ENCODE measurements around the gene ITGAE.

The ITGAE gene

DNA sequence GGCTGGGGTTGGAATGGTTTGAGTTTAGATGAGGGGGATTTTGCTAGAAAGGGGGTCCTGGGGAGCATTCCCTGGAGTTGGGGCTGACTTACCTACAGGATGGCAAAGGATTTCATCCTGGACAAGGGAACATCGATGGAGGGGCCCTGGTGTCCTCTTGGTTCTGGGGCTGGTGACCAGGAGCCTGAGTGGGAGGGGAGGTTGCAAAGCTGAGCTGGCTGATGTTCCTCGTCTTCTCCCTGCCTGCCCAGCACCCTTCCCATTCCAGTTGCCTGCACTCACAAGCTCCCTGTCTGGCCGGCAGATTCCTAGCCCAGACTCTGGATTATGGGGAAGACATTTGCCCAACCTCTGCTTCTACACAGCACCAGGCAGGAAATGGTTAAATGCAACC, 37.2 kb downstream of the ITGAE start:
- Histone ChIP-seq H3K4me1 (ENCODE audit: control insufficient read depth in 2 of 2, insufficient read depth in 2 of 2, low read length in 2 of 2) (peaks cover 0 to 2% of the 10 kb centered on the region in 2 donors), H3K27ac (ENCODE audit: low read depth in 2 of 2, low read length in 2 of 2) (peak overlapping the region in 1 of 2 donors; percentile 32), H3K36me3 (ENCODE audit: control insufficient read depth in 2 of 2, insufficient read depth in 2 of 2, low read length in 2 of 2) (no peaks in the 10 kb centered on the region), H3K4me3 (ENCODE audit: low read length in 2 of 2) (peak overlapping the region in 1 of 2 donors; percentile 15), H3K9me3 (ENCODE audit: control insufficient read depth in 2 of 2, low read length in 2 of 2) (peaks cover 0 to 4% of the 10 kb centered on the region in 2 donors), H3K27me3 (ENCODE audit: control insufficient read depth in 2 of 2, insufficient read depth in 2 of 2, low read length in 2 of 2) (no peaks in the 10 kb centered on the region), H3K9ac (ENCODE audit: low read depth in 1 of 2, low read length in 2 of 2) (peak overlapping the region in 1 of 2 donors; percentile 12)

GRCh38 chr17:3762922-3763776, 37.8 kb downstream of the ITGAE start:
- Histone ChIP-seq H3K36me3 (ENCODE audit: control insufficient read depth in 2 of 2, insufficient read depth in 2 of 2, low read length in 2 of 2) (no peaks in the 10 kb centered on the region), H3K9me3 (ENCODE audit: control insufficient read depth in 2 of 2, low read length in 2 of 2) (peaks cover 0 to 4% of the 10 kb centered on the region in 2 donors), H3K4me3 (ENCODE audit: low read length in 2 of 2) (peak overlapping the region in 1 of 2 donors; percentile 15), H3K4me1 (ENCODE audit: control insufficient read depth in 2 of 2, insufficient read depth in 2 of 2, low read length in 2 of 2) (peaks cover 0 to 2% of the 10 kb centered on the region in 2 donors), H3K9ac (ENCODE audit: low read depth in 1 of 2, low read length in 2 of 2) (peak overlapping the region in 1 of 2 donors; percentile 12), H3K27ac (ENCODE audit: low read depth in 2 of 2, low read length in 2 of 2) (peak overlapping the region in 1 of 2 donors; percentile 32), H3K27me3 (ENCODE audit: control insufficient read depth in 2 of 2, insufficient read depth in 2 of 2, low read length in 2 of 2) (no peaks in the 10 kb centered on the region)

GRCh38 chr17:3761918-3762380, 39.0 kb downstream of the ITGAE start:
- Histone ChIP-seq H3K9ac (ENCODE audit: low read depth in 1 of 2, low read length in 2 of 2) (no peak overlapping the region), H3K4me3 (ENCODE audit: low read length in 2 of 2) (no peak overlapping the region), H3K4me1 (ENCODE audit: control insufficient read depth in 2 of 2, insufficient read depth in 2 of 2, low read length in 2 of 2) (peaks cover 0 to 2% of the 10 kb centered on the region in 2 donors), H3K9me3 (ENCODE audit: control insufficient read depth in 2 of 2, low read length in 2 of 2) (peaks cover 0 to 4% of the 10 kb centered on the region in 2 donors), H3K27ac (ENCODE audit: low read depth in 2 of 2, low read length in 2 of 2) (no peak overlapping the region), H3K27me3 (ENCODE audit: control insufficient read depth in 2 of 2, insufficient read depth in 2 of 2, low read length in 2 of 2) (no peaks in the 10 kb centered on the region), H3K36me3 (ENCODE audit: control insufficient read depth in 2 of 2, insufficient read depth in 2 of 2, low read length in 2 of 2) (no peaks in the 10 kb centered on the region)

GRCh38 chr17:3761036-3761917, 39.7 kb downstream of the ITGAE start:
- no peaks in the 10 kb centered on the region for H3K36me3 ChIP-seq (ENCODE audit: control insufficient read depth in 2 of 2, insufficient read depth in 2 of 2, low read length in 2 of 2)
- H3K4me3 ChIP-seq (ENCODE audit: low read length in 2 of 2) = no peak overlapping the region
- H3K9ac ChIP-seq (ENCODE audit: low read depth in 1 of 2, low read length in 2 of 2) = no peak overlapping the region
- peaks cover 0 to 4% of the 10 kb centered on the region in 2 donors for H3K9me3 ChIP-seq (ENCODE audit: control insufficient read depth in 2 of 2, low read length in 2 of 2)
- H3K27ac ChIP-seq (ENCODE audit: low read depth in 2 of 2, low read length in 2 of 2) = no peak overlapping the region
- H3K27me3 ChIP-seq (ENCODE audit: control insufficient read depth in 2 of 2, insufficient read depth in 2 of 2, low read length in 2 of 2) = no peaks in the 10 kb centered on the region
- H3K4me1 ChIP-seq (ENCODE audit: control insufficient read depth in 2 of 2, insufficient read depth in 2 of 2, low read length in 2 of 2) = peaks cover 0 to 2% of the 10 kb centered on the region in 2 donors

DNA sequence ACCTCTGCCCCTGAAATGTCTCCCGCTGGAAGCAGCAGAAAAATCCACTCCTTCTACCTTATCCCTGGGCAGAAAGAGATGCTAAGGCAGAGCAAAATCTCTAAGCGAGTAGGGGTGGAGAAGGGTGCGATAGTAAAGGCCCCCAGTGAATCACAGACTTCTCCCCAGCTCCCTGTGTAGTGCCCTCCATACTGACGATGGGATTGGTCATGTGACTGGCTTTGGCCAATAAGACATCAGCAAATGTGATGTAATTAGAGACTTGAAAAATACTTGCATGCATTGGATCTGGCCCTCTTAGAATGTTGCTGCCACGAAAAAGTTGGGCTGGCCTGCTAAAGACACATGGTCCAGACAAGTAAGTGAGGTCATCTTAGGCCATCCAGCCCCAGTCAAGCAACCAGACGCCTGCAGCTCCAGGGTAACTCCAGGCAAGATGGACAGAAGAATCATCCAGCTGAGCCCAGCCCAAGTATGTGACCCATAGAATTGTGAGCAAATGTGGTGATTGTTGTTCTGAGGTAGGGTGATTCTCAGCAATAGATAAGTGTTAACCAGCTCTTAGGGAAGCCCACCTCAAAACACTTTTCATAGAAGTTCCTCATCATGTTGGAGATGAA, 41.3 kb downstream of the ITGAE start:
- peaks cover 0 to 4% of the 10 kb centered on the region in 2 donors for H3K9me3 ChIP-seq (ENCODE audit: control insufficient read depth in 2 of 2, low read length in 2 of 2)
- no peaks in the 10 kb centered on the region for H3K36me3 ChIP-seq (ENCODE audit: control insufficient read depth in 2 of 2, insufficient read depth in 2 of 2, low read length in 2 of 2)
- no peak overlapping the region for H3K4me3 ChIP-seq (ENCODE audit: low read length in 2 of 2)
- H3K4me1 ChIP-seq (ENCODE audit: control insufficient read depth in 2 of 2, insufficient read depth in 2 of 2, low read length in 2 of 2) = peaks cover 0 to 5% of the 10 kb centered on the region in 2 donors
- no peaks in the 10 kb centered on the region for H3K27me3 ChIP-seq (ENCODE audit: control insufficient read depth in 2 of 2, insufficient read depth in 2 of 2, low read length in 2 of 2)
- no peak overlapping the region for H3K9ac ChIP-seq (ENCODE audit: low read depth in 1 of 2, low read length in 2 of 2)
- H3K27ac ChIP-seq (ENCODE audit: low read depth in 2 of 2, low read length in 2 of 2) = no peak overlapping the region

GRCh38 chr17:3755335-3756030, 45.5 kb downstream of the ITGAE start:
- Histone ChIP-seq H3K36me3 (ENCODE audit: control insufficient read depth in 2 of 2, insufficient read depth in 2 of 2, low read length in 2 of 2) (no peaks in the 10 kb centered on the region), H3K27me3 (ENCODE audit: control insufficient read depth in 2 of 2, insufficient read depth in 2 of 2, low read length in 2 of 2) (no peaks in the 10 kb centered on the region), H3K9ac (ENCODE audit: low read depth in 1 of 2, low read length in 2 of 2) (peak overlapping the region; percentile 68 to 73), H3K9me3 (ENCODE audit: control insufficient read depth in 2 of 2, low read length in 2 of 2) (peaks cover 0 to 4% of the 10 kb centered on the region in 2 donors), H3K4me1 (ENCODE audit: control insufficient read depth in 2 of 2, insufficient read depth in 2 of 2, low read length in 2 of 2) (peaks cover 0 to 4% of the 10 kb centered on the region in 2 donors), H3K4me3 (ENCODE audit: low read length in 2 of 2) (peak overlapping the region; percentile 57 to 74), H3K27ac (ENCODE audit: low read depth in 2 of 2, low read length in 2 of 2) (peak overlapping the region; percentile 53 to 65)

- peak overlapping the region; percentile 57 to 74 for H3K4me3 ChIP-seq (ENCODE audit: low read length in 2 of 2)
- peak overlapping the region; percentile 53 to 65 for H3K27ac ChIP-seq (ENCODE audit: low read depth in 2 of 2, low read length in 2 of 2)
- peak overlapping the region; percentile 68 to 73 for H3K9ac ChIP-seq (ENCODE audit: low read depth in 1 of 2, low read length in 2 of 2)
- peaks cover 0 to 4% of the 10 kb centered on the region in 2 donors for H3K4me1 ChIP-seq (ENCODE audit: control insufficient read depth in 2 of 2, insufficient read depth in 2 of 2, low read length in 2 of 2)
- no peaks in the 10 kb centered on the region for H3K27me3 ChIP-seq (ENCODE audit: control insufficient read depth in 2 of 2, insufficient read depth in 2 of 2, low read length in 2 of 2)
- H3K36me3 ChIP-seq (ENCODE audit: control insufficient read depth in 2 of 2, insufficient read depth in 2 of 2, low read length in 2 of 2) = no peaks in the 10 kb centered on the region
- peaks cover 0 to 2% of the 10 kb centered on the region in 2 donors for H3K9me3 ChIP-seq (ENCODE audit: control insufficient read depth in 2 of 2, low read length in 2 of 2)
These were observed 46.3 kb downstream of the ITGAE start for GRCh38 chr17:3754458-3755334.

- Histone ChIP-seq H3K36me3 (ENCODE audit: control insufficient read depth in 2 of 2, insufficient read depth in 2 of 2, low read length in 2 of 2) (no peaks in the 10 kb centered on the region), H3K27me3 (ENCODE audit: control insufficient read depth in 2 of 2, insufficient read depth in 2 of 2, low read length in 2 of 2) (no peaks in the 10 kb centered on the region), H3K9me3 (ENCODE audit: control insufficient read depth in 2 of 2, low read length in 2 of 2) (no peaks in the 10 kb centered on the region), H3K27ac (ENCODE audit: low read depth in 2 of 2, low read length in 2 of 2) (no peak overlapping the region), H3K9ac (ENCODE audit: low read depth in 1 of 2, low read length in 2 of 2) (no peak overlapping the region), H3K4me1 (ENCODE audit: control insufficient read depth in 2 of 2, insufficient read depth in 2 of 2, low read length in 2 of 2) (peaks cover 0 to 4% of the 10 kb centered on the region in 2 donors), H3K4me3 (ENCODE audit: low read length in 2 of 2) (peak overlapping the region in 1 of 2 donors; percentile 13)
These were observed 46.9 kb downstream of the ITGAE start for GRCh38 chr17:3754066-3754457.
